Activated naive CD4-positive, alpha-beta T cell (primary cell): ENCODE data around the gene TEDDM1.
"Not testable (repeated sequence)": the region's sequence is repeated elsewhere in the genome, so short reads cannot be mapped to it uniquely, and the experiment has no call there.

Source experiments
- DNase-seq, 4 experiments: peaks; one replicate each; lab custom pipeline; 2025; lab: John Stamatoyannopoulos, UW

The TEDDM1 gene

DNA sequence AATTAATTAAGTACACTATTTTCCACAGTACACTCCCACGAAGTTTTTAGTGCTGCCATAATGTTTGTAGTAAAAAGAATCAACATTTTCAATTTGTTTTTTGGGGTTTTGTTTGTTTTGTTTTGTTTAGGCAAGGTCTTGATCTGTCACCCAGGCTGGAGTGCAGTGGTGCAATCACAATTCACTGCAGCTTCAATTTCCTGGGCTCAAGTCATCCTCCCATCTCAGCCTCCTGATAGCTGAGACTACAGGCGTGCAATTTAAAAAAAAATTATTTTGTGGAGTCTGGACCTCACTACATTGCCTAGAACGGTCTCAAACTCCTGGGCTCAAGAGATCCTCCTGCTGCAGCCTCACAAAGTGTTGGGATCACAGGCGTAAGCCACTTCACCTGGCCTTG lies 20.3 kb downstream of the TEDDM1 start:
- DNase-seq = no peak

GRCh38 chr1:182379781-182380180 lies 20.7 kb downstream of the TEDDM1 start:
- not testable (repeated sequence) for DNase-seq

DNA sequence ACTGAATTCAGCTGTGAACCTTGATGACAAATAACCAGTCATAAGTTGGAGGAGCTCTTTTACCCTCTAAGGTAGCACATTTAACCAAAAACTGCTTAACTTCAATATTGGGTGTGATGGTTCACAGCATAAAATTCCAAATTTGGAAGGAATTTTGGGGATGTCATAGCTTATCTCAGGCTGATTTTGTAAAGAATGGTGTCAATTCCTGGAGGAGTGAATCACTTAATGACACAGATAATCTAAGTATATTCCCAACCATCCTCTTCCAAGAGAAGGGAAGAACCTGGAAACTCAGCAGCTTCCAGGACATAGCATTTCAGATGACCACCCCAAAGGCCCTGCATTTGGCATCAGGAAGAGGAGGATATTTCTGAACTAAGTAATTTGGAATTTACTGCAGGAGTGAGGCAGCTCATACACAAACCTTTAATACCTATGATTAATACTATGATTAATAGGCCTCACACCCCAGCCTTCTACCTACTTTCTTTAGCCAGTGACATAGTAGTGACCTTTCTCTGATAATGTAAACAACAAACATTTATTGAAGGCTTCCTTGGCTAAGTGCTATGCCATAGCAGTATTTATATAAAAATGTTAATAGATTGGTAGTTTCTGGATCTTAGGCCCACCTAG lies 23.4 kb downstream of the TEDDM1 start:
- no peak for DNase-seq

GRCh38 chr1:182374101-182374834 lies 26.2 kb downstream of the TEDDM1 start:
- no peak for DNase-seq

GRCh38 chr1:182370532-182370931 lies 29.9 kb downstream of the TEDDM1 start:
- no peak for DNase-seq

DNA sequence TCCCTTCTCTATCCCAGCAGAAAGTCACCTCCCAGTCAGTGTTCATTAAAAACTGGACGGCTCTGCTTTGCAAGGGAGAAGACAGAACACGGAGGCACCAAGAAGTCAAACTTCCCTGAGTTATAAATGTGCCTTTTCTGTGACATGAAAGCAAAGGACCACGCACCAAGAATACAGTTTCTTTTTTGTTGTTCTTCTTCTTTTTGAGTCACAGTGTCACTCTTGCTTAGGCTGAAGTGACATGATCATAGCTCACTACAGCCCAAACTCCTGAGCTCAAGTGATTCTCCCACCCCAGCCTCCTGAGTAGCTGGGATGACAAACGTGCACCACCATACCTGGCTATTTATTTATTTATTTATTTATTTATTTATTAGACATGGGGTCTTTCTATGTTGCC lies 31.6 kb downstream of the TEDDM1 start:
- DNase-seq = no peak

DNA sequence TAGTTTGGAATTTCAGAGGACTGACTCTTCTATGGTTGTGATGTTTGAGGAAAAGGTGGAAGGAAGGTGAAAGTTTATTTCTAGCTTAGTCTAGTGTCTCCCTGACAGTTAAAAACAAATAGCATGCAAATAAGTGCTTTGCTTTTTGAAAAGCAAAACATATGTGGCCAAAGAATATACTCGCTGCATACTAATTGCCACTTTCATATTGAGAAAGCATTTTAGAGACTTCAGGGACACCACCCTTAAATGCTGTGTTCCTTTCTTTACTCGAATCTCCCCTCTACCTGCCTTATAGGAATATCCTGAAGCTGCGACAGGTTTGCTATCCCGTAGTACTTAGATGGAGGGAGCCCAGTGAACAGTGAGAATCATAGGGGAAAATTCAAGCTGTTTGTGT lies 32.1 kb downstream of the TEDDM1 start:
- DNase-seq = no peak

DNA sequence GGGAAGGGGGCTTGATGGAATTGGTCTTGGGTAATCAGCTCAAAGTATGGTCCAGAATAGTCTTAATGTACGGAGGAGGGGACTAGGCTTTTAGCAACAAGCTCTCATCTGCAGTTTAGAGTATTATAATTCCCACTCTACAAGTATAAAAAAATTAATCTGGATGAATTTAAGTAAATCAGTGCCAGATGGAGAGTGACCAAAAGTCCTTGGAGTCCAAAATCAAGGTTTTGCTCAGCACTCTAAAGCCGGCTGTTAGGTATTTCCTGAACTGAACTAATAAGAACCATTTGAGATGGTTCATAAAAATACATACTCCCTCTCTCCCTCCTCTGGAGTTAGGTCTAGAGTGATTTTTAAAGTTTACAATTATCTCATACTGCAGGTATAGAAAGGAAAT lies 32.5 kb downstream of the TEDDM1 start:
- DNase-seq = no peak

DNA sequence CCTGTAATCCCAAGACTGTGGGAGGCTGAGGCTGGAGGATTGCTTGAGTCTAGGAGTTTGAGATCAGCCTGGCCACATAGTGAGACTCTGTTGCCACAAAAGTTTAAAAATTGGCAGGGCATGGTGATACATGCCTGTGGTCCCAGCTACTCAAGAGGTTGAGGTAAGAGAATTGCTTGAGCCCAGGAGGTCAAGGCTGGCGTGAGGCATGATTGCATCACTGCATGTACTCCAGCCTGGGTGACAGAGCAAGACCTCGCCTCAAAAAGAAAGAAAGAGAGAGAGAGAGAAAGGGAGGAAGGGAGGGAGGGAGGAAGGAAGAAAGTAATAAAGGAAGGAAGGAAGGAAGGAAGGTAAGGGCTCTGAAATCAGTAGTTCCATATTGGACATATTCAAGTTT lies 33.9 kb downstream of the TEDDM1 start:
- DNase-seq = no peak

GRCh38 chr1:182359645-182360044 lies 40.8 kb downstream of the TEDDM1 start:
- DNase-seq = no peak

DNA sequence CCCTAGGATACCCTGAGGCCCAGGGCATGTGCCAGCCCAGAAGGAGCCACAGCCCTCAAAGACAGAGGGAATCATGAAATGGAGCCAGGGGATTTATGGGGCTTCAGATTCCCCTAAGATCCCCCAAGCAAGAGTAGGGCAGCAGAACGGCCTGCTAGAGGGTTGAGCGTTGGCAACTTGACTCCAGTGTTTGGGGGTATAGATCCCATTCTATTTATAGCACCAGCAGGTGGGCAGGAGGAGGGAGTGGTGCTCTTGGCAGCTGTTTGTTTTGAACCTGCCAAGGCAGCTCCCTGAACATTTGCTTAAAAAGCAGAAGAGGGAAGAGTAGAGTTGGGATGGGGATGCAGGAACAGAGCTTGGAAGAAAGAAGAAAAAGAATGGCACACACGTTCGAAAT lies 42.6 kb downstream of the TEDDM1 start:
- DNase-seq = no peak

DNA sequence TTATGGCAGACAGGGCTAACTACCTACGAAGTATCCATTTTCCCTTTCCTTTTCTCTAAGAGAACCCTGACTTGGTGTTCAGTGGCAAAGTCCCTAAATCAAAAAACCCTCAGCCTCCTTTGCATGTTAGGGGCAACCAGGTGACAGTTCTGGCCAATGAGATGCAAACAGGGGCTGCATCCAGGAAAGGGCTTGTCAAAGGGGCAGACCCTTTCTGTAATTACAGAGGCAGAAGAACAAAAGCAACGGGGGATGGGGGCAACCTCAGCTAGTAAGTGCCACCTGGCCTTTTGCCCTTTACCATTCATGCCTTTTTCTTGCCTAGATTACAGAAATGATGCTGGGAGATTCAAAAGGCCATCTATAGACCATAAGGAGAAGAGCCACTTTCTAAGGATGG lies 43.3 kb downstream of the TEDDM1 start:
- DNase-seq = no peak

DNA sequence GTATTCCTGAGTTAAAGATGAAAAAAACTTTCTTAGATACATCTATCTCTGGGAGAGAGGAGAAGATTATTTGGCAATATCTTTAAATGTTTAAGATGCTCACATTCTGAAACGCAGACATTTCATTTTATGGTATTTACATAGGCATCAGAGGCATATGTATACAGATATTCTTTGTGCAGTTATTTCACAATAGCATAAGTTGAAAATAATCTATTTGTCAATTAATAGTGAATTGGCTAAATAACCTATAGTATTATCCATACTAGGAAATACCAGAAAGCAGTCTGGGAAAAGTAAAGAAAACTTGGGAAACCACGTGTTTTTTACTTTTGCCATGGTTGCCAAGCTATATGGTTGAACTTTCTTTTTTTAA lies 44.8 kb downstream of the TEDDM1 start:
- DNase-seq = no peak

DNA sequence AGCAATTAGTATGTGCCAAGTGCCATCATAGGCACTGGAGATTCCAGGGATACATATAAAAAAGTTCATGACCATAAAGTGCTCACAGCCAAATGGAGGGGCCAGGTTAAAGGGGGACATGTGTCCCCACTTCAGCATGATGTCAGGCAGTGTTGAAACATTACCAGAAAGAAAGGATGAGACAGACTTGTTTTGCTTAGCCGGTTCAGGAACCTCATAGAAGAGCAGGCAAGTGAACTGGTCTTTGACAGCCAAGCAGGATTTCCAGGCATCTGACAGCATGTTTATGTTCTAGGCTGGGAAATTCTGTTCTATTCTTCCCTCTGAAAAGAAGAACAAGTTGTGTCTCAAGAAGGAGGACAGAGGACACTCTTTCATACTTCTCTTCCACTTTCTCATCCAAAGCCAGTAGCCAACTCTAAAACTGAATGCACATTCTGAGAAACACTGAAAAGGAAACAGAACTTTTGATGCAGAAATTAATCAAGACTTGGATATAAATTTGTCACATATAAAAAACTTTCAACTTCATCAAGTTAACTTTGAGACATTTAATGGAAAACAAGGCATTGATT lies 48.6 kb downstream of the TEDDM1 start:
- no peak for DNase-seq

DNA sequence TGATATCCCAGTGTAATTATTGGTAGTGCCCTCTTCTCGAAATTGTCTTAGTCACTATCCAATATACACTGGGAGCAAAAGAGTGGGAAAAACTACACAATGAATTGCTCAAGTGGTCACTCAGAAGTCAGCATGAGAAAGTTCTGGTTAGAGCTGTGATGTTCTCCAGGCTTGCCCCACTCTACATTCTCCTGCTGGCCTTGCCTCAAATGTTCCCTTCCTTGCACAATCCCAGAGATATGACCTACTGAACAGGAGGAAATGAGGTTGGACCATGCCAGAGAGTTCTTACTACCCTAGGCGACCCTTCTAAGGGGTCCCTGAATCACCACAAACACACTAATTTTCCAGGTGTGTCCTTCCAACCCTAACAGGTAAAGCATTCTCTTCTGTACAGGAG lies 49.6 kb downstream of the TEDDM1 start:
- DNase-seq = no peak

GRCh38 chr1:182348961-182349747 lies 51.3 kb downstream of the TEDDM1 start:
- no peak for DNase-seq
